HL-60 (cell line): Measurements from ENCODE around the gene NUDCD3.

Experiments used
- DNase-seq, 2 experiments: peaks; one replicate each; pipeline ENCODE4 v3.0.0-alpha.2; 2010 to 2020; ENCODE audit warnings: low read depth in 1 of 2, low spot score in 1 of 2
- H3K27ac ChIP-seq: fragments of 250-450 bp; sonication (Bioruptor Pico); replicated peaks from 2 replicates; pipeline ENCODE4 v1.5.1; 2020; ENCODE audit warnings: mild to moderate bottlenecking, moderate library complexity
- H3K27me3 ChIP-seq: fragments of 250-450 bp; sonication (Bioruptor Pico); 2 replicates; pipeline ENCODE4 v1.5.1; 2021; ENCODE audit warnings: mild to moderate bottlenecking, moderate library complexity; ENCODE audit not compliant: insufficient read depth, poor library complexity, severe bottlenecking
- H3K4me3 ChIP-seq: replicated peaks from 2 replicates; pipeline ENCODE4 v1.5.1; 2011; ENCODE audit warnings: mild to moderate bottlenecking, control low read depth, low read length; ENCODE audit not compliant: insufficient read depth
- GABPA ChIP-seq: IDR thresholded peaks from 2 replicates; pipeline ENCODE4 v1.6.1; 2012; ENCODE audit warnings: low read depth
- POLR2AphosphoS5 ChIP-seq: IDR thresholded peaks from 2 replicates; pipeline ENCODE4 v1.6.1; 2012; ENCODE audit warnings: low read depth
- REST ChIP-seq: IDR thresholded peaks from 2 replicates; pipeline ENCODE4 v1.6.1; 2012; ENCODE audit warnings: low read depth; ENCODE audit not compliant: insufficient replicate concordance
- SPI1 ChIP-seq: IDR thresholded peaks from 2 replicates; pipeline ENCODE4 v1.6.1; 2012; ENCODE audit warnings: low read depth, mild to moderate bottlenecking, borderline replicate concordance
- TF ChIP-seq, protein P1 (sequence below): IDR thresholded peaks from one replicate; pipeline ENCODE4 v1.5.1; 2011; ENCODE audit warnings: low read length, control low read depth, inconsistent platforms; ENCODE audit not compliant: insufficient read depth

NUDCD3 gene

GRCh38 chr7:44335184-44335583, 155.3 kb downstream of the NUDCD3 start:
- H3K27ac ChIP-seq = no peak overlapping the region
- DNase-seq = no peak
- no peaks in the 10 kb centered on the region for H3K27me3 ChIP-seq
- TF ChIP-seq SPI1 = no peak
- H3K4me3 ChIP-seq = no peak overlapping the region

DNA sequence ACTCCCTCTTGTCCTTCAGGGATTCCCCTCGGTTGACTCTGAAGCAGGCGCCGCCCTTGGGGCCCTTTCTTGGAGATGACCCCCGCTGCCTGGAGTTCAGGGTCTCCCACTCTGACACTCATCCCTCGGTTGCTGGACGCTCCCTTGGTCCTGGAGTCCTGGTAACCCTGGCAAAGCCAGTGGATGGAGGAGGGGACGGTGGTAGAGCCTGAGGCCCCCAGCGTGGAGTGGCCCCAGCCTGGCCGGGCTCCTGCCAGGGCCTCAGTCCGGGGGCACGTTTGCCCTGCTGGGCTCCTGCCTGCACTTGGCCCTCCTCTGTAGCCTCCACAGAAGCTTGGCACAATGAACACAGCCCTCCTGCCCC, 155.7 kb downstream of the NUDCD3 start:
- H3K27ac ChIP-seq = no peak overlapping the region
- H3K4me3 ChIP-seq = no peak overlapping the region
- no peak for DNase-seq
- no peaks in the 10 kb centered on the region for H3K27me3 ChIP-seq
- no peak for TF ChIP-seq REST
- no peak for TF ChIP-seq GABPA
- TF ChIP-seq, protein P1, sequence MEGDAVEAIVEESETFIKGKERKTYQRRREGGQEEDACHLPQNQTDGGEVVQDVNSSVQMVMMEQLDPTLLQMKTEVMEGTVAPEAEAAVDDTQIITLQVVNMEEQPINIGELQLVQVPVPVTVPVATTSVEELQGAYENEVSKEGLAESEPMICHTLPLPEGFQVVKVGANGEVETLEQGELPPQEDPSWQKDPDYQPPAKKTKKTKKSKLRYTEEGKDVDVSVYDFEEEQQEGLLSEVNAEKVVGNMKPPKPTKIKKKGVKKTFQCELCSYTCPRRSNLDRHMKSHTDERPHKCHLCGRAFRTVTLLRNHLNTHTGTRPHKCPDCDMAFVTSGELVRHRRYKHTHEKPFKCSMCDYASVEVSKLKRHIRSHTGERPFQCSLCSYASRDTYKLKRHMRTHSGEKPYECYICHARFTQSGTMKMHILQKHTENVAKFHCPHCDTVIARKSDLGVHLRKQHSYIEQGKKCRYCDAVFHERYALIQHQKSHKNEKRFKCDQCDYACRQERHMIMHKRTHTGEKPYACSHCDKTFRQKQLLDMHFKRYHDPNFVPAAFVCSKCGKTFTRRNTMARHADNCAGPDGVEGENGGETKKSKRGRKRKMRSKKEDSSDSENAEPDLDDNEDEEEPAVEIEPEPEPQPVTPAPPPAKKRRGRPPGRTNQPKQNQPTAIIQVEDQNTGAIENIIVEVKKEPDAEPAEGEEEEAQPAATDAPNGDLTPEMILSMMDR = no peak
- no peak for TF ChIP-seq POLR2AphosphoS5
- TF ChIP-seq SPI1 = no peak

DNA sequence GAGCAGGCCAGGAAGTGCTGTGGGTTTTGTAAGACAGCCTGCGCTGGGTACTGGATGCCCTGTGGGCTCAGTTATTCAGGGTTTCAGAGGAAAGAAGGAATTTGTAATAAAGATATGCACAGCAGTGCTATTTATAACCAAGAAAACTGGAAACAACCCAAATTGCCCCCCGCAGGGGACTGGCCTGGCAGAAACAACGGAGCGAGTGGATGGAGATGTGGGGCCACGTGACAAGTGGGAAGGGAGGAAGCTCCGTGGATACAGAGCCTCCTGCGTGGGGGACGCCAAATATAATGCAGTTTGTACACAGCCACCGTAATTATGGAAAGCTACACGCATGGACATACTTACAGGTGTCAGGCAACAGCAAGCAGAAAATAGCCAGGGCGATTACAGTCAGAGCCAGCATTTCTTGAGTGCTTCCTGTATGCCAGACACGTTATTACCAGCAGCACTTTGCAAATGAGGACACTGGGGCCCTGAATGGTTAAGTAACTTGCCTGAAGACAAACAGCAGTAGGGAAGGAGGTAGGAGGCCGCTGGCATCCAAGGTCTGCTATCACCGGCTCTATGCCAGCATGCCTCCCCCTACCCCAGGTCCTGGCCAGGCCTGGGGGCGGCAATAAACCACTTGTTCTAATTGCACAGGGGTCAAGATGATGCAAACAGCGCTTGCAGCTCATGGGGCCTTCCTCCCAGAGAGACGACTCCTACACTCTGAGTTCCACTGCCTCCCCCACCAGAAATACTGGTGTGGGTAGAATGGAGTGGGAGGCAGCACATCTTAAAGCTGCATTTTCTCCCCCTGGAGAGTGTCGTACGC, 156.3 kb downstream of the NUDCD3 start:
- no peaks in the 10 kb centered on the region for H3K27me3 ChIP-seq
- no peak for TF ChIP-seq REST
- no peak for TF ChIP-seq POLR2AphosphoS5
- TF ChIP-seq GABPA = no peak
- no peak for TF ChIP-seq SPI1
- TF ChIP-seq, protein P1 = no peak
- H3K27ac ChIP-seq = no peak overlapping the region
- DNase-seq = no peak
- H3K4me3 ChIP-seq = no peak overlapping the region

DNA sequence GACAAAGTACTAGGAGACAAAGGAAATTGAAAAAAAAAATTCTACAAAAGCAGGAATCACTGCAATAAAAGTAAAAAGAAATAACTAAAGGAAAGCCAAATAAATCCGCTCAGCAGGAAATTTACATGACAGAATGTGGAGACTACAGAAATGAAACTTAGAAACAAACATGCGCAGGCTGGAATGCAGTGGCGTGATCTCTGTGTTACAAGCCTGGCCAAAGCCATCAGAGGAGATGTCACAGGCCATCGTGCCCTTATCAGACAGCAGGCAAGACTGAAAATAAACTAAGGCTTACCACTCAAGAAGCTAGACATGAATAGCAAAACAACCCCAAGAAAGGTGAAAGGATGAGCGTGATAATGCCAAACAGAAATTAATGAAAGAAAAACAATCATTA, 158.8 kb downstream of the NUDCD3 start:
- DNase-seq = no peak
- H3K27me3 ChIP-seq = peaks cover 7% of the 10 kb centered on the region

DNA sequence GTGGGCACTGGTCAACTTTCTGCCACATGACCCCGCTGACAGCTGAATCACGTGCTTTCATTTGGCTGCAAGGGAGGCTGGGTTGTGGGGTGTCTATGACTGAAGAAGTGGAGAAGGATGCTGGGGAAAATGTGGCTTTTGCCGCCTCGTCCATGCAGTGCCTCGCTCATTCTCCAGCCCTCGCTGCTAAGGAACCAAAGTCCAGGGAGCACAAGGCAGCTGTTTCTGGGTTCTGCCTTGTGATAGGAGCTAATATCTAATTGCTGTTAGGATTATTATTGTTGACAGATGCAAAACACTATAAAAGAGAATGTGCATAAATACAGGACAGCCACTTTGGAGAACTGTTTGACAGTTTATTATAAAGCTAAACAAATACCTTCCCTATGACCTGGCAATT, 160.1 kb downstream of the NUDCD3 start:
- Histone ChIP-seq H3K27ac (no peak overlapping the region), H3K27me3 (peaks cover 14% of the 10 kb centered on the region), H3K4me3 (no peak overlapping the region)
- TF ChIP-seq GABPA = no peak
- no peak for DNase-seq

More for the DNA sequence above, 158.8 kb downstream of the NUDCD3 start:
- H3K27ac ChIP-seq = no peak overlapping the region
- no peak overlapping the region for H3K4me3 ChIP-seq
- TF ChIP-seq GABPA = no peak
